Measurements from ENCODE around the gene SIGLEC8. TPM values are rescaled to one million over a fixed set of nuclear protein-coding genes. Genes with fewer than 3 reads are reported as not detected.

Gene SIGLEC8
- total RNA-seq, 2 donors from 2014 or later, result 0.28 to 0.41 TPM

DNA sequence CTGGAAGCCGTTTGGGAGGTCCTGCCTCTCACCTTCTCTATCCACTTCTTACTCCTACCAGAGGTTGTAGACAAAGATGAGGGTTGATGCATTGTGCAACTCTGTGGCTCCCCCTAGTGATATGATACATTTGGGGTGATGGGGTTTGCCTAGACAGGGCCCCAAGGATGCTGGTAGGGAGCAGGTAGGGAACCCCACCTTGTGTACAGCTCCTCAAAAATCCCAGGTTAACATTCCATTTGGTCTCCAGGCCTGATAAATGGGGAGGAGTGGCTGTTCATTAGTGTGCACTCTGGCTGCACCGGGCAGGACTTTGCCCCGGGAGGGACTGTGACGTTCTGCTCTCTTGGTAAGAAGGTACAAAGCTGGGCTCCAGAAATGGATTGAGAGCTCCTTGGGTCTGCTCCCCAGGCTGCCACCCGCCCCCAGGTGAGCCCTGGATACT lies 19.2 kb downstream of the SIGLEC8 start:
- TF ChIP-seq CTCF (IDR thresholded peaks at IDR 0.05), result no peak
- DNase-seq (ENCODE audit: low spot score), result no peak
- ATAC-seq (ENCODE audit: insufficient number of reproducible peaks, low FRiP score, low read depth), result no peak
- no peak overlapping the region for H3K27ac ChIP-seq
- H3K4me3 ChIP-seq, result no peak overlapping the region
- no peaks in the 10 kb centered on the region for H3K27me3 ChIP-seq (replicated peaks; ENCODE audit: insufficient read depth)
- H3K9me3 ChIP-seq, result no peaks in the 10 kb centered on the region
- H3K36me3 ChIP-seq, result no peaks in the 10 kb centered on the region
- H3K4me1 ChIP-seq (ENCODE audit: control insufficient read depth in 1 of 2, low read depth in 2 of 2), result no peaks in the 10 kb centered on the region

GRCh38 chr19:51434456-51434855 lies 23.8 kb downstream of the SIGLEC8 start:
- H3K9me3 ChIP-seq, result no peaks in the 10 kb centered on the region
- H3K27me3 ChIP-seq (replicated peaks; ENCODE audit: insufficient read depth), result no peaks in the 10 kb centered on the region
- H3K4me3 ChIP-seq, result no peak overlapping the region
- no peak overlapping the region for H3K27ac ChIP-seq
- no peak for TF ChIP-seq CTCF (IDR thresholded peaks at IDR 0.05)
- DNase-seq (ENCODE audit: low spot score) (no peak), ATAC-seq (ENCODE audit: insufficient number of reproducible peaks, low FRiP score, low read depth) (no peak)
- H3K36me3 ChIP-seq, result no peaks in the 10 kb centered on the region
- H3K4me1 ChIP-seq (ENCODE audit: control insufficient read depth in 1 of 2, low read depth in 2 of 2), result no peaks in the 10 kb centered on the region

- TF ChIP-seq CTCF (IDR thresholded peaks at IDR 0.05), result no peak
- no peak for DNase-seq (ENCODE audit: low spot score)
- Histone ChIP-seq H3K9me3 (no peaks in the 10 kb centered on the region), H3K4me1 (ENCODE audit: control insufficient read depth in 1 of 2, low read depth in 2 of 2) (no peaks in the 10 kb centered on the region), H3K4me3 (no peak overlapping the region), H3K36me3 (no peaks in the 10 kb centered on the region), H3K27ac (no peak overlapping the region), H3K27me3 (replicated peaks; ENCODE audit: insufficient read depth) (no peaks in the 10 kb centered on the region)
- ATAC-seq (ENCODE audit: insufficient number of reproducible peaks, low FRiP score, low read depth), result no peak
Measured at GRCh38 chr19:51433043-51433442, 25.2 kb downstream of the SIGLEC8 start.

DNA sequence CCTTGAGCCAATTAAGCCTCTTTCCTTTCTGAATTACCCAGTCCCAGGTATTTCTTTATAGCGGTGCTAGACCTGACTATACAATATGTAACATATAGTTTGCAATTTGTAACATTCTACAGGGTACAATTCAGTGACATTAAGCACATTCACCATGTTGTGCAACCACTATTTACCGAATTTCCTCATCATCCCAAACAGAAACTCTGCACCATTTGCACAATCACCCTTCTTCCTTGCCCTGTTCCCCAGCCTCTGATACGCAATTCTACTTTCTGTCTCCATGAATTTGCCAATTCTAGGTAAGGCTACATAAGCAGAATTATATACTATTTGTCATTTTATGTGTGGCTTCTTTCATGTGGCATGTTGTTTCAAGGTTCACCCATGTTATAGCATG lies 27.1 kb downstream of the SIGLEC8 start:
- Histone ChIP-seq H3K27ac (no peak overlapping the region), H3K36me3 (no peaks in the 10 kb centered on the region), H3K9me3 (no peaks in the 10 kb centered on the region), H3K4me3 (no peak overlapping the region), H3K4me1 (ENCODE audit: control insufficient read depth in 1 of 2, low read depth in 2 of 2) (no peaks in the 10 kb centered on the region), H3K27me3 (replicated peaks; ENCODE audit: insufficient read depth) (no peaks in the 10 kb centered on the region)
- ATAC-seq (ENCODE audit: insufficient number of reproducible peaks, low FRiP score, low read depth), result no peak
- DNase-seq (ENCODE audit: low spot score), result no peak
- no peak for TF ChIP-seq CTCF (IDR thresholded peaks at IDR 0.05)

DNA sequence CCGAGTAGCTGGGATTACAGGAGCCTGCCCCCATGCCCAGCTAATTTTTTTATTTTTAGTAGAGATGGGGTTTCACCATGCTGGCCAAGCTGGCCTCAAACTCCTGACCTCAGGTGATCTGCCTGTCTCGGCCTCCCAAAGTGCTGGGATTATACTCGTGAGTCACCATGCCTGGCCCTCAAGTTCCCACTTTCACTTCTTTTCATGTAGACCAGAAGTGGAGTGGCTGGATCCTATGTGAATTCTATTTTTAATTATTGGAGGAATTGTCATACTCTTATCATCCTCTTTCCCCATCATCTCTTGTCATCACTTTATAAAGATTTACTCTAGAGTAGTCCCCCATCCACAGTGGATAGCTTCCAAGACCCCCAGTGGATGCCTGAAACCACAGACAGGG lies 28.0 kb downstream of the SIGLEC8 start:
- Histone ChIP-seq H3K4me3 (no peak overlapping the region), H3K36me3 (no peaks in the 10 kb centered on the region), H3K9me3 (no peaks in the 10 kb centered on the region), H3K4me1 (ENCODE audit: control insufficient read depth in 1 of 2, low read depth in 2 of 2) (no peaks in the 10 kb centered on the region), H3K27ac (no peak overlapping the region), H3K27me3 (replicated peaks; ENCODE audit: insufficient read depth) (no peaks in the 10 kb centered on the region)
- ATAC-seq (ENCODE audit: insufficient number of reproducible peaks, low FRiP score, low read depth) (no peak), DNase-seq (ENCODE audit: low spot score) (no peak)
- TF ChIP-seq CTCF (IDR thresholded peaks at IDR 0.05), result no peak
